COLO829 (cell line): ENCODE data around the gene DNAAF3.
A peak's percentile ranks its signal among the peaks of the same experiment; 100 is the strongest.
"Not testable (repeated sequence)": the region's sequence is repeated elsewhere in the genome, so short reads cannot be mapped to it uniquely, and the experiment has no call there.

ENCODE experiments used
- DNase-seq: peaks from one replicate; pipeline ENCODE4 v3.0.0; 2012; ENCODE audit warnings: low spot score

DNAAF3 gene

DNA sequence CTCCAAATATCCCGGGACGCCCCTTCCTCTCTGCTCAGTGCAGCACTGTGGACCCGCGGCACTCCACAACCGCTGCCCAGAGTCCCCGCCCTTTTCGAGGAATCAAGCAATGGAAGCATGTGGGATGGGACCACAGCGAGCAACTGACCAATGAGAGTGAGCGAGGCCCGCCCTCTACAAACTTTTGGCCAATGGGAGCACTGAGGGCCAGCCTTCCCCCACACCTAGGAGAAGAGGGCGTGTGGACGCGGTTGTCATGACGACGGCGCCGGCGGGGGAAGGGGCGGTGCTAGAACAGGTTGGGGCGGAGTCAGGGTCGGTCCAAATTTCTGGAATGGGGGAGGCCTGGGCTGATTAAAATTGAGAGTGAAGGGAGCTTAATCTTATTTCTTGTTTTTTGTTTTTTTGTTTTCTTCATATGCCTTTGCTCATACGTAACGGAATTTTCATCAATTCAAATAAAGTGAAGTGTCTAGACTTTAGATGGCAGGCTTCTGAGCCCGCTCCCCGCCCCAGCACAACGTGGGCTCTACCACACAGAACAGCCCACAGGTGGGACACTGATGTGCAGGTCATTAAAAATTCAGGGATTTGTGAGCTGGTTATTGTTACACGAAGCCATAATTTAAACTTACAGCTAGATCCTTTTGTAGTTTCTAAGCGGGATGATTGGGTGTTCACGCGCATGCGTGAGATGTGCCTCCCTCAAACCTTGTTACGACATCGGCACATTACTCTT lies at the start of gene DNAAF3:
Gene DNAAF3 (minus strand): TSS at position 84 of the 739 bp plus-strand sequence. CDS start 200 bp downstream, outside the sequence.
- DNase-seq, result peak; percentile 100

DNA sequence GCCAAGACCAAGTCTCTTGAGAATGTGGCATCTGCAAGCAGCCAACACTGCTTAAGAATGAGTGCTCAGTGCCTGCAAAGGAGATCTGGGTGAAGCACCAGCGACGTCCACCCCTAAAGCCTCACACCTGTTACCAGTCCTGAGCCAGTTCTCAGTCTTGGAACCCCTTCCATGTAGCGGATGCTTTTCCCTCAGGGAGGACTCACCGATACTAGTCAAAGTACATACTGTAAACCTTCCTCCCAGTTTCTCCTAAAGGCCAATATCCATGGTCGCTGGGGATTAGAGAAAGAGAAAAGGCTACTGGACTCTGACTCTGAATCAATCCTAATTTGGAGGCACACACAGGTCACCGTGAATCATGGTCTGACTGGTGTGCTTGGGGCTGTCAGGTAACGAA lies 47.1 kb upstream of the DNAAF3 start:
- DNase-seq, result no peak

DNA sequence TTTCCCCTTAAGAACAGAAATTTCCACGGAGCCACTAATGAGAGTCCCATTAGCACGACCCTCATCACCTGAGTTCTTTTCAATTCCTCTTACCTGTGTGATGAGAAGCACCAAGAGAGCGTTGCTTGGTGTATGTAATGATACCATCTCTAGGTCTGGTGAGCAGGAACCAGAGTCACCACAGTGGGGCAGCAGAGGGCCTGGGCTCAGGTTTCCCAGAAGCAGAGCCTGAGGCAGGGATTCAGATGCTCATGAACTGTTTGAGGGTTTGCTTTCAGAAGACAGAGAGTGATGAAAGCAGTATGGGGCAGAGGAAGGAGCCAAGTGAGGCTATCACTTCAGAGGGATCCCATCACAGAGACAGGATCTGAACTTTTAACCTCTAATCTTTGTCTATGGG lies 46.0 kb upstream of the DNAAF3 start:
- no peak for DNase-seq

DNA sequence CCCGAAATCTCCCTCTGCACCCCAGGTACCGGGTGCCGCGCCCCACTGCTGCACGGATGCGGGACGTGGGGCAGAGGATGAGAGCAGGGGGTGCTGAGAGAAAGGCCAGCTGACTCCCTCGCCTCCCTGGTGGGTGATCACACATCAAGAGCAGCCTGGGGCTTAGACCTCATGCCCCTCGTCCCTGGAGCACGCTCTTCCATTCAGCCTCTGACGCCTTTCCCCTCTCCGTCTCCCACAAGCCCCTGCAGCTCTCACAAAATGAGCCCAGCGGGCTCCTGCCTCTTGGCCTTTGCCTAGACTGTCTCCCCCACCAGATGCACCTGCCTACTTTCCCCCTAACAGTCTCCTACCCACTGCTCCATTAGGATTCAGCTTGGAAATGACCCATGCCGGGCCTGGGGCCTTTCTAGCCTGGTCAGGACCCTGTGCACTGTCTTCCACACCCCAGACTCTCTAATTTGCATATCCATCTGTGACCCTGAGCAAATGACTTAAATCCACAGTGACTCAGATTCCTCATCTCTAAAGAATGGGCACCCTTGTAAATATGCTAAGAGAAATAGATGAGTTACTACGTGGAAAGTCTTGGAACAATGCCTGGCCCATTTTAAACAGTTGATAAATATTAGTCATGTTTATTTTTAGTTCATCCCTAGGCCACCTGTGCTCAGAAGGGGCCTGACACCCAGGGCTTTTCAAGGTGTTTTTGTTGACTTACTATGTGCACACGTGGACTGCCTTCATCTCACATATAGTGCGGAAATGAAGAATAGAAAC lies 43.5 kb upstream of the DNAAF3 start:
- peak; percentile 67 for DNase-seq

- DNase-seq, result no peak
These were observed 42.7 kb upstream of the DNAAF3 start, which contains the start of gene PTPRH for GRCh38 chr19:55208880-55209692. TSS of gene PTPRH (minus strand) at chr19:55209501. CDS start at chr19:55209433, 68 bp downstream.

- DNase-seq, result peak; percentile 96
These were observed 40.5 kb upstream of the DNAAF3 start for GRCh38 chr19:55206664-55207500.

DNA sequence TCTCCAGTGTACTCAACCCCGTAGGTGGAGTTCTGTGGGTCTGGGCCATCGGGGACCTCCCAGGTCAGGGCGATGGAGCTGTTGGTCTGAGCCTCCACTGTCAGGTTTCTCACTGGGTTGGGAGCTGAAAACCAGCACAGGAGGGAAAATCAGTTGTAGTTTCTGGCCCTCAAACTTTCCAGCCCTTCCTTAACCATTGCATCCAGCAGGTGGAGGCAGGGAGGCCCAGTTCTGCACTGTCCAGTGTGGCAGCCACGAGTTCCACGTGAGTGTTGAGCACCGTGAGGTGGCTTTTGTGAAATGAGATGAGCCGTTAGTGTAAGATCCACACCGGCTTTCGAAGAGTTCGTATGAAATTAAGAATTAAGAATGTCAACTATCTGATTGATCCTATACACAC lies 35.8 kb upstream of the DNAAF3 start:
- DNase-seq, result not testable (repeated sequence)

GRCh38 chr19:55199620-55200204 lies 33.3 kb upstream of the DNAAF3 start:
- no peak for DNase-seq

DNA sequence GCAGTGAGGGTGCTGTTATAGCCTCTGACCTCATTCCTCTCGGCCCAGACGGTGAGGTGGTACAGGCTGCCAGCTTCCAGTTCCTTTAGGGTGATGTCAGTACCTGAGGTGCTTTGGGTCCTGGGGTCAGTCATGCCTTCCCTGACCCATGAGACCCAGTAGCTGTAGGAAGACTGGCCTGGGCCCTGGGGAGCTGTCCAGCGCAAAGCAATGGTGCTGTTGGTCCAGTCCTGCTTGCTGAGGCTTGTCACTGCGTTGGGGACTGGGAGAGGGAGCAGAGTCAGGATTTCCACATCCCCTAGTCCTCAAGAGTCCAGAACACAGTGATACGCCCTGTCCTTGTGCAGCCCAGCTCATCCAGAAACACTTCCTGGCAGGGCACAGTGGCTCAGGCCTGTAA lies 32.2 kb upstream of the DNAAF3 start:
- no peak for DNase-seq

GRCh38 chr19:55197528-55197927 lies 31.1 kb upstream of the DNAAF3 start:
- DNase-seq, result no peak

GRCh38 chr19:55196803-55197202 lies 30.4 kb upstream of the DNAAF3 start:
- DNase-seq, result no peak

DNA sequence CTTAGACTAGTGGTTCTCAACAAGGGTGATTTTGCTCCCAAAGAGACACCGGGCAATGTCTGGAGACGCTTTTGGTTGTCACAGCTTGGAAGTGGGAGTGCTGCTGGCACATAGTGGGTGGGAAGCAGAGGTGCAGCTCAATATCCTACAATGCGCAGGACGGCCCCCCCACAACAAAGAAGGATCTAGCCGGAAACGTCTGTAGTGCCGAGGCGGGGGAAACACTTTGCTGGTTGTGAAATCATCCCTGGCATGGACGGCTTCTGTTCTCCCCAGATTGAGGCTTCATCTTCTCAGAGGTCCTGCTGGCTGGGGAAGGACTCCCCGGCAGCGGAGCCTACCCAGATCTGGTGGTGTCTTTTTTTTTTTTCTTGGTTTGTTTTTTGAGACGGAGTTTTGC lies 27.1 kb upstream of the DNAAF3 start:
- DNase-seq, result no peak

GRCh38 chr19:55189403-55189835 lies 23.0 kb upstream of the DNAAF3 start:
- peak; percentile 99 for DNase-seq

DNA sequence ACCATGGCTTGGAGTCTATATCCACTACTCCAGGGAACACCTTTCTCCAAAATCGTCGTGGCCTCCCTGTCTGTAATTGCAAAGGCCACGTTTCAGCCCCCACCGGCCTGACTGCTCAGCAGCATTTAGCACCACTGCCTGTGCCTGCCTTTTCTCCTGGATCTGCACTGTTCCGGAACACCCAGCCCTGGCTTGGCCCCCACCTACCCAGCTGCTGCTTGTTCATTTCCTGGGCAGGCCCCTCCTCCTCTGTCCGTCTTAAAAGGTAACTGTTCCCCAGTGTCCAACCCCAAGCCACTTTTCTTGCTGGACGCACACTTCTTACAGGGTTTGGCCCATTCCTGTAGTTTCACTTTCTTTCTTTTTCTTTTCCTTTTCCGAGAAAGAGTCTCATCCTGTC lies 22.2 kb upstream of the DNAAF3 start:
- no peak for DNase-seq

- DNase-seq, result no peak
These were observed 19.7 kb upstream of the DNAAF3 start for GRCh38 chr19:55186080-55186479.

DNA sequence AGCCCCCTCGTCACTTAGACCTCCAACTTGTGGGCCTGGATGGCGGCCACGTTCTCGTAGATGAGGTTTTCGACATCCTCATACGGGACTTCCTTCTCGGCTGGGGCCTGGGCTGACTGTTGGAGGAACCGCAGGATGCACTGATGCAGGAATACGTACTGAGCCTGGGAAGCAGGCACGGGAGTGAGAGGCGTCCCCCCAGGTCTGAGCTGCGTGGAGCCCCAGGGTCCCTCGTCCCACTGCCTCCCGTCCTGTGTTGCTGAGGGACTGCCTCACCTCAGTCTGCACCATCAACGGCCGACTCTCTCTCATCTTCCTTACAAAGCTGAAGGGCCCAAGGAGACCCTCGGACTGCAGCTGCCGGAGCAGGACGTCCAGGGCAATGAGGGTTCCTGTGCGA lies 15.3 kb upstream of the DNAAF3 start:
- no peak for DNase-seq

GRCh38 chr19:55179606-55180484 lies 13.4 kb upstream of the DNAAF3 start, which contains the start of gene SYT5:
TSS of gene SYT5 (minus strand) at chr19:55180289. CDS start at chr19:55179041, 1,248 bp downstream.
- no peak for DNase-seq

- peak; percentile 85 for DNase-seq
These were observed 12.6 kb upstream of the DNAAF3 start for GRCh38 chr19:55178781-55179599.

DNA sequence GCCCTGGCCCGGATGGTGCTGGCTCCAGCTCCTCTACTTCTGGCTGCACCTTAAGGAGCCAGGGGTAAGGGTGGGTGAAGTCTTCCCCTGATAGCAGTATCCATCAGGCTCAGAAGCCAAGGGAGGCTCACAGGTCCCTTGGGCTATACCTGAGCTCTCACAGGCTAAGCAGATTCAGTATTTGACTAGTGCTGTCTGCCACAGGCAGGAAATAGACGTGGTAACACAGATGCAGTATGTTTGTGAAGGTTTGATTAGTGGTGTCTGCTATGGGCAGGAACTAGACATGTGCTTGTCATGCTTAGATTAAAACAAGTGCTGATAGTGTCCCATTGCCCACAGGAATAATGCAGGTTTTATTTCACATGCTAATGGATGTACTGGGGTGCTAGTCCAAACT lies 9.7 kb upstream of the DNAAF3 start:
- no peak for DNase-seq
